IMR-90 (cell line): ENCODE data around the gene MEF2C. TPM values are rescaled to one million over a fixed set of nuclear protein-coding genes. Genes with fewer than 3 reads are reported as not detected.

Source experiments
- ATAC-seq: fragments of 200-7000 bp; cut with Tn5 transposase; 2 replicates; pipeline ENCODE4 v1.9.1; 2020; ENCODE audit warnings: low read depth, mild to moderate bottlenecking, moderate library complexity
- BruUV-seq: library from RNA; stranded (reverse); fragments of 400-500 nt; replicated peaks from 2 replicates; lab custom pipeline; 2021; lab: Mats Ljungman, UMichigan
- CTCF ChIA-PET: fragments of 300-600 bp; formaldehyde crosslinking; extraction: SDS; loops from one replicate; lab custom pipeline; 2021; ENCODE audit warnings: antibody characterized with exemption; lab: Yijun Ruan, JAX
- POLR2A ChIA-PET: fragments of 300-600 bp; sonication (Branson Sonifier 250); formaldehyde crosslinking; loops from one replicate; lab custom pipeline; 2022; ENCODE audit warnings: antibody characterized with exemption; ENCODE audit not compliant: unreplicated experiment; lab: Charles Lee
- DNase-seq: peaks from one replicate; pipeline ENCODE4 v3.0.0; 2013
- H2AFZ ChIP-seq: replicated peaks from 2 replicates; pipeline ENCODE3; 2013; ENCODE audit warnings: low read length, mild to moderate bottlenecking; ENCODE audit not compliant: poor library complexity
- H2AK5ac ChIP-seq: 2 replicates; pipeline ENCODE4 v1.6.1; 2013; ENCODE audit warnings: low read depth, low read length, inconsistent platforms
- H2AK9ac ChIP-seq: replicated peaks from 2 replicates; pipeline ENCODE3; 2013; ENCODE audit warnings: mild to moderate bottlenecking, low read depth, low read length, moderate library complexity; ENCODE audit not compliant: poor library complexity
- H2BK120ac ChIP-seq: 2 replicates; pipeline ENCODE4 v1.6.1; 2013; ENCODE audit warnings: low read depth, low read length, inconsistent platforms
- H2BK15ac ChIP-seq: 3 replicates; pipeline ENCODE4 v1.6.1; 2013; ENCODE audit warnings: low read depth, low read length, inconsistent platforms
- H2BK20ac ChIP-seq: 2 replicates; pipeline ENCODE4 v1.6.1; 2013; ENCODE audit warnings: low read depth, mild to moderate bottlenecking, inconsistent platforms, low read length, moderate library complexity
- H2BK5ac ChIP-seq: 2 replicates; pipeline ENCODE4 v1.6.1; 2013; ENCODE audit warnings: mild to moderate bottlenecking, low read depth, low read length, inconsistent platforms; ENCODE audit not compliant: poor library complexity, severe bottlenecking
- H3K14ac ChIP-seq: replicated peaks from 2 replicates; pipeline ENCODE4 v1.6.1; 2013; ENCODE audit warnings: low read depth, low read length, inconsistent platforms
- H3K18ac ChIP-seq: 2 replicates; pipeline ENCODE4 v1.6.1; 2013; ENCODE audit warnings: low read depth, low read length, control low read depth
- H3K23ac ChIP-seq: 2 replicates; pipeline ENCODE4 v1.6.1; 2013; ENCODE audit warnings: low read depth, low read length, inconsistent platforms
- H3K27ac ChIP-seq: 2 replicates; pipeline ENCODE4 v1.5.1; 2013; ENCODE audit warnings: mild to moderate bottlenecking, control low read depth, low read length; ENCODE audit not compliant: insufficient read depth
- H3K27me3 ChIP-seq: 2 replicates; pipeline ENCODE4 v1.6.1; 2013; ENCODE audit warnings: low read length; ENCODE audit not compliant: control insufficient read depth, insufficient read depth
- H3K36me3 ChIP-seq: 2 replicates; pipeline ENCODE4 v1.6.1; 2013; ENCODE audit warnings: low read length, mixed read lengths; ENCODE audit not compliant: control insufficient read depth, insufficient read depth
- H3K4ac ChIP-seq: 2 replicates; pipeline ENCODE4 v1.6.1; 2013; ENCODE audit warnings: low read depth, low read length, inconsistent platforms
- H3K4me1 ChIP-seq: 2 replicates; pipeline ENCODE4 v1.6.1; 2013; ENCODE audit warnings: low read length, mixed read lengths; ENCODE audit not compliant: control insufficient read depth, insufficient read depth
- H3K4me2 ChIP-seq: 2 replicates; pipeline ENCODE4 v1.6.1; 2013; ENCODE audit warnings: low read depth, mild to moderate bottlenecking, control low read depth, low read length, moderate library complexity
- H3K4me3 ChIP-seq: 2 replicates; pipeline ENCODE4 v1.5.1; 2013; ENCODE audit warnings: low read depth, mild to moderate bottlenecking, control low read depth, low read length, moderate library complexity; ENCODE audit not compliant: insufficient read depth
- H3K56ac ChIP-seq: 2 replicates; pipeline ENCODE4 v1.6.1; 2013; ENCODE audit warnings: low read length, inconsistent platforms; ENCODE audit not compliant: insufficient read depth; ENCODE audit errors: extremely low read depth
- H3K79me1 ChIP-seq, 2 experiments: 2 replicates each; pipeline ENCODE4 v1.6.1; 2013; ENCODE audit warnings: low read length in 2 of 2, inconsistent platforms in 1 of 2, low read depth in 1 of 2
- H3K9ac ChIP-seq: 2 replicates; pipeline ENCODE4 v1.6.1; 2013; ENCODE audit warnings: low read depth, low read length, control low read depth
- H3K9me1 ChIP-seq: 2 replicates; pipeline ENCODE4 v1.6.1; 2013; ENCODE audit warnings: low read length, inconsistent platforms; ENCODE audit not compliant: insufficient read depth
- H3K9me3 ChIP-seq: 2 replicates; pipeline ENCODE4 v1.6.1; 2013; ENCODE audit warnings: low read length; ENCODE audit not compliant: control insufficient read depth, insufficient read depth
- H4K20me1 ChIP-seq: 2 replicates; pipeline ENCODE4 v1.6.1; 2013; ENCODE audit warnings: low read length, inconsistent platforms; ENCODE audit not compliant: insufficient read depth
- H4K5ac ChIP-seq: 2 replicates; pipeline ENCODE4 v1.6.1; 2013; ENCODE audit warnings: mild to moderate bottlenecking, low read depth, low read length, control low read depth
- H4K8ac ChIP-seq, 2 experiments: 2 replicates each; pipeline ENCODE4 v1.6.1; 2013; ENCODE audit warnings: low read depth in 2 of 2, low read length in 2 of 2, control low read depth in 1 of 2, inconsistent platforms in 1 of 2
- H4K91ac ChIP-seq: 2 replicates; pipeline ENCODE4 v1.6.1; 2013; ENCODE audit warnings: low read depth, low read length, inconsistent platforms; ENCODE audit not compliant: insufficient read depth
- BHLHE40 ChIP-seq: fragments of 150-350 bp; IDR thresholded peaks from 2 replicates; pipeline ENCODE4 v1.6.1; 2016; ENCODE audit warnings: mild to moderate bottlenecking, low read depth, low read length
- CEBPB ChIP-seq: IDR thresholded peaks from 2 replicates; pipeline ENCODE4 v1.6.1; 2012; ENCODE audit warnings: low read depth, low read length, improper control_type of control experiment
- CHD1 ChIP-seq: IDR thresholded peaks from 2 replicates; pipeline ENCODE4 v1.6.1; 2012; ENCODE audit warnings: low read depth, low read length, improper control_type of control experiment
- FOS ChIP-seq: fragments of 150-350 bp; IDR thresholded peaks from 2 replicates; pipeline ENCODE4 v1.6.1; 2016; ENCODE audit warnings: low read depth, low read length
- MAFK ChIP-seq: IDR thresholded peaks from 2 replicates; pipeline ENCODE4 v1.6.1; 2012; ENCODE audit warnings: low read depth, low read length, improper control_type of control experiment
- MAZ ChIP-seq: IDR thresholded peaks from 2 replicates; pipeline ENCODE4 v1.6.1; 2012; ENCODE audit warnings: low read depth, mild to moderate bottlenecking, low read length, improper control_type of control experiment, moderate library complexity, borderline replicate concordance
- MXI1 ChIP-seq: IDR thresholded peaks from 2 replicates; pipeline ENCODE4 v1.6.1; 2012; ENCODE audit warnings: low read depth, mild to moderate bottlenecking, low read length, moderate library complexity, borderline replicate concordance
- NFE2L2 ChIP-seq: fragments of 150-350 bp; IDR thresholded peaks from 2 replicates; pipeline ENCODE4 v1.6.1; 2016; ENCODE audit warnings: low read depth, mild to moderate bottlenecking, low read length
- POLR2A ChIP-seq: IDR thresholded peaks from 2 replicates; pipeline ENCODE4 v1.6.1; 2012; ENCODE audit warnings: mild to moderate bottlenecking, low read depth, low read length
- RAD21 ChIP-seq: IDR thresholded peaks from 2 replicates; pipeline ENCODE4 v1.6.1; 2012; ENCODE audit warnings: low read length, improper control_type of control experiment
- RCOR1 ChIP-seq: IDR thresholded peaks from 2 replicates; pipeline ENCODE4 v1.6.1; 2012; ENCODE audit warnings: mild to moderate bottlenecking, low read length, improper control_type of control experiment; ENCODE audit not compliant: insufficient replicate concordance
- RFX5 ChIP-seq: IDR thresholded peaks from 2 replicates; pipeline ENCODE4 v1.8.0; 2012; ENCODE audit warnings: low read depth, mild to moderate bottlenecking, low read length, moderate library complexity
- SMC3 ChIP-seq: fragments of 150-350 bp; IDR thresholded peaks from 2 replicates; pipeline ENCODE4 v1.6.1; 2016; ENCODE audit warnings: low read depth, mild to moderate bottlenecking, antibody characterized with exemption, low read length, moderate library complexity
- WGBS, 2 experiments: methylation state at CpG; one replicate each; pipeline versions ENCODE4 v1.1.5 to v1.1.7; 2013; ENCODE audit warnings: missing lambda C conversion rate in 2 of 2; ENCODE audit not compliant: insufficient read length in 1 of 2; ENCODE audit errors: extremely low coverage in 2 of 2; 5-methylcytosine and 5-hydroxymethylcytosine counted together
- dilution Hi-C: fragments of 300-500 bp; cut with HindIII; formaldehyde crosslinking; loops from one replicate; pipeline ENCODE4 v1.14.3; 2018; ENCODE audit warnings: low sequenced_read_pairs; ENCODE audit not compliant: unreplicated experiment
- in situ Hi-C: fragments of 300-500 bp; cut with MboI; formaldehyde crosslinking; loops from 3 replicates; pipeline ENCODE4 v1.14.3; 2019; ENCODE audit warnings: low sequenced_read_pairs, inconsistent platforms, mixed read lengths
- intact Hi-C: fragments of 100-400 bp; cut with micrococcal nuclease; formaldehyde crosslinking; loops from 2 replicates; pipeline ENCODE4 v1.10.0; 2022
- polyA plus RNA-seq, 3 experiments: library from polyadenylated mRNA; depleted of rRNA; stranded (reverse); fragments of >200 nt; gene quantifications; 2 replicates each; pipeline ENCODE4 v1.2.3, GENCODE V29; 2012; ENCODE audit warnings: low replicate concordance in 1 of 3
- total RNA-seq: library from RNA; depleted of rRNA; stranded (reverse); fragments of >200 nt; gene quantifications from 2 replicates; pipeline ENCODE4 v1.2.3, GENCODE V29; 2012
- TF ChIP-seq, protein P1 (sequence below): fragments of 150-350 bp; IDR thresholded peaks from 2 replicates; pipeline ENCODE4 v1.6.1; 2016; ENCODE audit warnings: low read depth, mild to moderate bottlenecking, low read length, moderate library complexity, borderline replicate concordance
- TF ChIP-seq, protein P2 (sequence below): fragments of 150-350 bp; IDR thresholded peaks from 2 replicates; pipeline ENCODE4 v1.6.1; 2017; ENCODE audit warnings: mild to moderate bottlenecking, antibody characterized with exemption, low read length, low read depth
- TF ChIP-seq, protein P3 (sequence below): conservative IDR thresholded peaks from 2 replicates; pipeline ENCODE4 v1.5.1; 2012; ENCODE audit warnings: mild to moderate bottlenecking, low read depth, low read length, improper control_type of control experiment

MEF2C gene
- total and polyA plus RNA-seq, 2 of the 4 experiments (the other 2 are of a cell fraction): 1.5 to 6.8 TPM

DNA sequence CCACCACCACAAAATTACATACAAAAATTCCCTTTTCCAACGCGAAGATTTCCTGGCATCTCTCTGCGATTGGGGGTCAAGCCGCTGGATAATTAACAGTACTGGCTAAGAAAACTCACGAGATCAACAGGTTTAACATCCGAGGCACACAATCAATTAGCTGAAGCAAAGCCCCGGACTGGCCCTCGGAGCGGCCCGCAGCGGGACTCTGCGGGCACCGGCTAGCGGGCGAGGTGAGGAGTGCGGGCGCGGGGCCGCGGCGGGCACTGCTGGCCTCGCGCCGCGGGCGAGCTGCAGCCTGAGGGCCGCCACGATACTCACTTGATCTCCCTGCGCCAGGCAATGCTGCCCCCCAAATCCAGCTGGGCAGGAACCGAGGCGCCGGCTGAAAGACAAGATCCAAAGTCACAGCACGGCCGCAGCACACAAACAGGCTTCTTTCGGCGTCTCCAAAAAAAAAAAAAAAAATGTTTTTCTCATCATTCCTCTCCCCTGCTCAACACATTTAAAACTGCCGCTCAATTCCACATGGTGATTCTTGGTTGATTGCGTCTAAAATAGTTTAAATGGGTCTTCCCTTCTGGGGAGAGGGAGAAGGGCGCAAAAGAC, 210.2 kb downstream of the MEF2C start:
- peaks cover 9% of the 10 kb centered on the region; the same call in 1 of the 2 replicates for H3K9me3 ChIP-seq
- H2BK15ac ChIP-seq: no peak overlapping the region
- no peaks in the 10 kb centered on the region for H3K79me1 ChIP-seq
- H3K56ac ChIP-seq: no peak overlapping the region
- no peak overlapping the region for H3K4me2 ChIP-seq
- H4K20me1 ChIP-seq: no peaks in the 10 kb centered on the region
- H4K91ac ChIP-seq: no peak overlapping the region
- intact Hi-C loops (no loop called here), dilution Hi-C loops (no loop called here), in situ Hi-C loops (no loop called here)
- no peak overlapping the region for H2BK5ac ChIP-seq
- H2BK120ac ChIP-seq: no peak overlapping the region
- peaks cover 69% of the 10 kb centered on the region for H3K27me3 ChIP-seq
- H3K18ac ChIP-seq: no peak overlapping the region
- H3K23ac ChIP-seq: no peak overlapping the region
- ATAC-seq (no peak), DNase-seq (no peak)
- H4K5ac ChIP-seq: no peak overlapping the region
- H2AK5ac ChIP-seq: no peak overlapping the region
- no peak overlapping the region for H2BK20ac ChIP-seq
- no peak overlapping the region for H2AFZ ChIP-seq
- H3K36me3 ChIP-seq: no peaks in the 10 kb centered on the region
- no peak overlapping the region for H2AK9ac ChIP-seq
- H3K9me1 ChIP-seq: no peaks in the 10 kb centered on the region
- no TSS peak for BruUV-seq
- H3K4me1 ChIP-seq: no peaks in the 10 kb centered on the region; the same call in 1 of the 2 replicates
- CTCF ChIA-PET: no interaction called here
- 2% methylated on average over 15 of the region's 39 CpGs; no CpG with 5 or more reads in 1 of the 2 experiments for WGBS, 2 experiments
- no peak overlapping the region for H3K9ac ChIP-seq
- no peak overlapping the region for H3K14ac ChIP-seq
- TF ChIP-seq MXI1 (no peak), MAZ (no peak), SMC3 (no peak), MAFK (no peak), CHD1 (no peak), RFX5 (no peak), RAD21 (no peak), NFE2L2 (no peak), BHLHE40 (no peak), POLR2A (no peak), CEBPB (no peak), FOS (no peak), RCOR1 (no peak)
- TF ChIP-seq, protein P1, sequence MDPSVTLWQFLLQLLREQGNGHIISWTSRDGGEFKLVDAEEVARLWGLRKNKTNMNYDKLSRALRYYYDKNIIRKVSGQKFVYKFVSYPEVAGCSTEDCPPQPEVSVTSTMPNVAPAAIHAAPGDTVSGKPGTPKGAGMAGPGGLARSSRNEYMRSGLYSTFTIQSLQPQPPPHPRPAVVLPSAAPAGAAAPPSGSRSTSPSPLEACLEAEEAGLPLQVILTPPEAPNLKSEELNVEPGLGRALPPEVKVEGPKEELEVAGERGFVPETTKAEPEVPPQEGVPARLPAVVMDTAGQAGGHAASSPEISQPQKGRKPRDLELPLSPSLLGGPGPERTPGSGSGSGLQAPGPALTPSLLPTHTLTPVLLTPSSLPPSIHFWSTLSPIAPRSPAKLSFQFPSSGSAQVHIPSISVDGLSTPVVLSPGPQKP: no peak
- TF ChIP-seq, protein P2, sequence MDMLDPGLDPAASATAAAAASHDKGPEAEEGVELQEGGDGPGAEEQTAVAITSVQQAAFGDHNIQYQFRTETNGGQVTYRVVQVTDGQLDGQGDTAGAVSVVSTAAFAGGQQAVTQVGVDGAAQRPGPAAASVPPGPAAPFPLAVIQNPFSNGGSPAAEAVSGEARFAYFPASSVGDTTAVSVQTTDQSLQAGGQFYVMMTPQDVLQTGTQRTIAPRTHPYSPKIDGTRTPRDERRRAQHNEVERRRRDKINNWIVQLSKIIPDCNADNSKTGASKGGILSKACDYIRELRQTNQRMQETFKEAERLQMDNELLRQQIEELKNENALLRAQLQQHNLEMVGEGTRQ: no peak
- TF ChIP-seq, protein P3, sequence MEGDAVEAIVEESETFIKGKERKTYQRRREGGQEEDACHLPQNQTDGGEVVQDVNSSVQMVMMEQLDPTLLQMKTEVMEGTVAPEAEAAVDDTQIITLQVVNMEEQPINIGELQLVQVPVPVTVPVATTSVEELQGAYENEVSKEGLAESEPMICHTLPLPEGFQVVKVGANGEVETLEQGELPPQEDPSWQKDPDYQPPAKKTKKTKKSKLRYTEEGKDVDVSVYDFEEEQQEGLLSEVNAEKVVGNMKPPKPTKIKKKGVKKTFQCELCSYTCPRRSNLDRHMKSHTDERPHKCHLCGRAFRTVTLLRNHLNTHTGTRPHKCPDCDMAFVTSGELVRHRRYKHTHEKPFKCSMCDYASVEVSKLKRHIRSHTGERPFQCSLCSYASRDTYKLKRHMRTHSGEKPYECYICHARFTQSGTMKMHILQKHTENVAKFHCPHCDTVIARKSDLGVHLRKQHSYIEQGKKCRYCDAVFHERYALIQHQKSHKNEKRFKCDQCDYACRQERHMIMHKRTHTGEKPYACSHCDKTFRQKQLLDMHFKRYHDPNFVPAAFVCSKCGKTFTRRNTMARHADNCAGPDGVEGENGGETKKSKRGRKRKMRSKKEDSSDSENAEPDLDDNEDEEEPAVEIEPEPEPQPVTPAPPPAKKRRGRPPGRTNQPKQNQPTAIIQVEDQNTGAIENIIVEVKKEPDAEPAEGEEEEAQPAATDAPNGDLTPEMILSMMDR: no peak
- H4K8ac ChIP-seq: no peak overlapping the region
- no peak overlapping the region for H3K27ac ChIP-seq
- POLR2A ChIA-PET: no interaction called here
- H3K4me3 ChIP-seq: no peak overlapping the region
- H3K4ac ChIP-seq: no peak overlapping the region
